A673 (cell line): ENCODE data around the gene RAP1GAP2. TPM values are rescaled to one million over a fixed set of nuclear protein-coding genes. Genes with fewer than 3 reads are reported as not detected.

Source experiments
- BruUV-seq: library from RNA; stranded (reverse); fragments of 400-500 nt; replicated peaks from 2 replicates; lab custom pipeline; 2021; lab: Mats Ljungman, UMichigan
- CTCF ChIA-PET: fragments of 300-600 bp; sonication (Branson Sonifier 250); formaldehyde crosslinking; loops from one replicate; lab custom pipeline; 2022; ENCODE audit warnings: antibody characterized with exemption; lab: Charles Lee
- POLR2A ChIA-PET: fragments of 300-600 bp; sonication (Branson Sonifier 250); formaldehyde crosslinking; loops from one replicate; lab custom pipeline; 2022; ENCODE audit warnings: antibody characterized with exemption; ENCODE audit not compliant: low non-redundant PET; lab: Charles Lee
- DNase-seq: peaks from one replicate; pipeline ENCODE4 v3.0.0-alpha.2; 2015; ENCODE audit warnings: low spot score
- H3K27ac ChIP-seq: fragments of 200-600 bp; sonication (generic); 2 replicates; pipeline ENCODE4 v1.5.1; 2016; ENCODE audit warnings: mixed run types, low read depth, mild to moderate bottlenecking, mixed read lengths, antibody characterized with exemption, low read length; ENCODE audit not compliant: poor library complexity, severe bottlenecking
- H3K27me3 ChIP-seq: fragments of 200-600 bp; sonication (generic); replicated peaks from 2 replicates; pipeline ENCODE4 v1.6.1; 2017; ENCODE audit warnings: mixed run types, low read depth, mild to moderate bottlenecking, mixed read lengths, antibody characterized with exemption, low read length; ENCODE audit not compliant: insufficient read depth, poor library complexity
- H3K36me3 ChIP-seq: fragments of 200-600 bp; sonication (generic); 2 replicates; pipeline ENCODE4 v1.6.1; 2016; ENCODE audit warnings: mixed run types, mild to moderate bottlenecking, mixed read lengths, antibody characterized with exemption, low read length; ENCODE audit not compliant: insufficient read depth, poor library complexity, severe bottlenecking
- H3K4me1 ChIP-seq: fragments of 200-600 bp; sonication (generic); 2 replicates; pipeline ENCODE4 v1.6.1; 2017; ENCODE audit warnings: mixed run types, mild to moderate bottlenecking, mixed read lengths, antibody characterized with exemption, low read length; ENCODE audit not compliant: insufficient read depth, poor library complexity, severe bottlenecking
- H3K4me3 ChIP-seq: fragments of 200-600 bp; sonication (generic); 2 replicates; pipeline ENCODE4 v1.5.1; 2016; ENCODE audit warnings: low read depth, mixed run types, mild to moderate bottlenecking, mixed read lengths, low read length; ENCODE audit not compliant: poor library complexity, severe bottlenecking
- H3K9me3 ChIP-seq: fragments of 200-600 bp; sonication (generic); 2 replicates; pipeline ENCODE4 v1.6.1; 2016; ENCODE audit warnings: mixed run types, low read depth, mild to moderate bottlenecking, mixed read lengths, antibody characterized with exemption, low read length; ENCODE audit not compliant: poor library complexity, severe bottlenecking
- CTCF ChIP-seq: fragments of 300-800, 200-600 bp; sonication (generic); conservative IDR thresholded peaks from 2 replicates; pipeline ENCODE4 v1.5.1; 2017; ENCODE audit warnings: low read depth, mild to moderate bottlenecking, antibody characterized with exemption, low read length, moderate library complexity, mixed read lengths
- EZH2 ChIP-seq: fragments of 200-600 bp; sonication (generic); IDR thresholded peaks from 2 replicates; pipeline ENCODE4 v1.6.1; 2017; ENCODE audit warnings: borderline replicate concordance, low read depth, mild to moderate bottlenecking, mixed read lengths, antibody characterized with exemption, low read length; ENCODE audit not compliant: poor library complexity, severe bottlenecking
- intact Hi-C: fragments of 100-400 bp; cut with micrococcal nuclease; formaldehyde crosslinking; loops from one replicate; pipeline ENCODE4 v1.10.0; 2022; ENCODE audit not compliant: unreplicated experiment
- total RNA-seq: library from RNA; stranded (reverse); gene quantifications from 2 replicates; pipeline ENCODE4 v1.2.3, GENCODE V29; 2021

RAP1GAP2 gene
- total RNA-seq, 1 experiment from 2014 or later = 0.06 TPM

- ChIA-PET POLR2A (no interaction called here), CTCF (interaction anchor here (1.0 kb wide), 1 partner anchor 13 kb away, joined by 7 read pairs; no protein-coding TSS in a partner anchor)
- no peaks in the 10 kb centered on the region for H3K9me3 ChIP-seq
- intact Hi-C loops = no loop called here
- no peak overlapping the region for H3K27ac ChIP-seq
- no peaks in the 10 kb centered on the region for H3K36me3 ChIP-seq
- no peaks in the 10 kb centered on the region for H3K27me3 ChIP-seq
- no peak for DNase-seq
- H3K4me1 ChIP-seq = no peaks in the 10 kb centered on the region
- TF ChIP-seq EZH2 (no peak), CTCF (no peak)
- H3K4me3 ChIP-seq = no peak overlapping the region
- BruUV-seq = no TSS peak
These were observed 239.2 kb downstream of the RAP1GAP2 start for GRCh38 chr17:3035256-3035967.

- ChIA-PET CTCF (interaction anchor here (1.0 kb wide), 1 partner anchor 12 kb away, joined by 7 read pairs; no protein-coding TSS in a partner anchor), POLR2A (no interaction called here)
- H3K36me3 ChIP-seq = no peaks in the 10 kb centered on the region
- TF ChIP-seq EZH2 (no peak), CTCF (no peak)
- intact Hi-C loops = no loop called here
- no TSS peak for BruUV-seq
- H3K9me3 ChIP-seq = no peaks in the 10 kb centered on the region
- no peak overlapping the region for H3K27ac ChIP-seq
- DNase-seq = no peak
- no peaks in the 10 kb centered on the region for H3K4me1 ChIP-seq
- H3K4me3 ChIP-seq = no peak overlapping the region
- no peaks in the 10 kb centered on the region for H3K27me3 ChIP-seq
These were observed 239.7 kb downstream of the RAP1GAP2 start for GRCh38 chr17:3035968-3036280.

GRCh38 chr17:3036800-3037199, 240.6 kb downstream of the RAP1GAP2 start:
- no TSS peak for BruUV-seq
- ChIA-PET CTCF (no interaction called here), POLR2A (no interaction called here)
- TF ChIP-seq EZH2 = no peak
- no peak for TF ChIP-seq CTCF
- Histone ChIP-seq H3K36me3 (no peaks in the 10 kb centered on the region), H3K9me3 (no peaks in the 10 kb centered on the region), H3K4me3 (no peak overlapping the region), H3K4me1 (no peaks in the 10 kb centered on the region), H3K27me3 (no peaks in the 10 kb centered on the region), H3K27ac (no peak overlapping the region)
- intact Hi-C loops = no loop called here
- DNase-seq = no peak
